ENCODE data around the gene SGK1.

DNA sequence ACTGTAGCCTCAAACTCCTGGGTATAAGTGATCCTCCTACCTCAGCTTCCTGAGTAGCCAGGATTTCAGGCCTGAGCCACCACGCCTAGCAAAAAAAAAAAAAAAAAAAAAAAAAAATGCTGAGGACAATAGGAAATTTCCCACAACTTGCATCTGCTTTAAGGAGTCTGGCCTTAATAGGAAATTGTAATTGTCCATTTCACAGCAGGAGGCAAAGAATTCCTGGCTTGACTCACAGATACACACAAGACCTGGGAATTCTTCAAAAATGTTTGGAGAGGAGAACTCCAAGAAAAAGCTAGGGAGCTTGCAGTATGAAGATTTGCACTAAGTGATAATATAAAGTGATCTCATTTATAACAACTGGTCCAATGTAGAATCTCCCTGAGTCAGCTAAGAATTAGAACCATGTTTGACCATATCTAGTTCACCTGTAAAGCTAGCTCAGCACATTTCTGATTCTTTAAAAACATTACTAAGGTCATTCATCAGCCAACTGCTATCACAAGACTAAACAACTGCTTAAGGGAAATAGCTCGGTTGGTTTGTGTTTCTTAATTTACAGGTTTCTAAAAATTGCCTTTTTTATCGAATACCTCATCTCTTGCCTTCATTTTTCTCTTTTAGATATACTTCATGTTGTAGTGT is 185.3 kb downstream of the SGK1 start:
- TF ChIP-seq, protein P1, sequence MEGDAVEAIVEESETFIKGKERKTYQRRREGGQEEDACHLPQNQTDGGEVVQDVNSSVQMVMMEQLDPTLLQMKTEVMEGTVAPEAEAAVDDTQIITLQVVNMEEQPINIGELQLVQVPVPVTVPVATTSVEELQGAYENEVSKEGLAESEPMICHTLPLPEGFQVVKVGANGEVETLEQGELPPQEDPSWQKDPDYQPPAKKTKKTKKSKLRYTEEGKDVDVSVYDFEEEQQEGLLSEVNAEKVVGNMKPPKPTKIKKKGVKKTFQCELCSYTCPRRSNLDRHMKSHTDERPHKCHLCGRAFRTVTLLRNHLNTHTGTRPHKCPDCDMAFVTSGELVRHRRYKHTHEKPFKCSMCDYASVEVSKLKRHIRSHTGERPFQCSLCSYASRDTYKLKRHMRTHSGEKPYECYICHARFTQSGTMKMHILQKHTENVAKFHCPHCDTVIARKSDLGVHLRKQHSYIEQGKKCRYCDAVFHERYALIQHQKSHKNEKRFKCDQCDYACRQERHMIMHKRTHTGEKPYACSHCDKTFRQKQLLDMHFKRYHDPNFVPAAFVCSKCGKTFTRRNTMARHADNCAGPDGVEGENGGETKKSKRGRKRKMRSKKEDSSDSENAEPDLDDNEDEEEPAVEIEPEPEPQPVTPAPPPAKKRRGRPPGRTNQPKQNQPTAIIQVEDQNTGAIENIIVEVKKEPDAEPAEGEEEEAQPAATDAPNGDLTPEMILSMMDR (IDR thresholded peaks at IDR 0.05): no peak
- TF ChIP-seq POLR2AphosphoS5 (IDR thresholded peaks at IDR 0.05): no peak

Measured in sigmoid colon (tissue), 4 donors.